ENCODE results near the gene ANKS1B. TPM values are rescaled to one million over a fixed set of nuclear protein-coding genes. Genes with fewer than 3 reads are reported as not detected.

Gene ANKS1B
- total and polyA plus RNA-seq, 2 of the 4 experiments (the other 2 are of a cell fraction) = 0.17 to 0.18 TPM

DNA sequence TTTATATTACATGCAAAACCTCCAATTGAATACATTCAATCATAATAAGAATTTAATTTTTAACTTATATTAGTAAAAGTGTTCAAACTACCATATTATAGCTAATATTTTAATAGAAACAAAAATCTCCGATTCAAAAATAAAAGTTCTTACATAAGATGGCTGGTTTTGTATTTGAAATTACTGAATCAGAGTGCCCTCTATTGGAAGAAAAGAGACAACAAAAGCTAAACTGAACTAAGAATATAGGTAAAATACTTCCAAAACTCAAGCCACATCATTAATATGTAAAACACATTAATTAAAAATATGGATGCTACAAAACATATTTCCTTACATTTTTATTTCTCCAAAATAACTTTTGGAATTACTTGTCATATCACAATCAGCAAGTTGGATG is 216.9 kb downstream of the ANKS1B start:
- Histone ChIP-seq H3K36me3 (ENCODE audit: control insufficient read depth, insufficient read depth, low read length) (no peaks in the 10 kb centered on the region), H2AK9ac (replicated peaks; ENCODE audit: low read depth, low read length, poor library complexity) (no peak overlapping the region), H4K5ac (ENCODE audit: low read depth, low read length) (no peak overlapping the region), H3K27me3 (ENCODE audit: control insufficient read depth, insufficient read depth, low read length) (no peaks in the 10 kb centered on the region), H3K4me3 (ENCODE audit: insufficient read depth, low read depth, low read length) (no peak overlapping the region), H4K91ac (ENCODE audit: insufficient read depth, low read depth, low read length) (no peak overlapping the region), H3K4ac (ENCODE audit: low read depth, low read length) (no peak overlapping the region), H4K8ac (ENCODE audit: low read depth in 2 of 2, low read length in 2 of 2) (no peak overlapping the region), H3K23ac (ENCODE audit: low read depth, low read length) (no peak overlapping the region), H3K9ac (ENCODE audit: low read depth, low read length) (no peak overlapping the region), H4K20me1 (ENCODE audit: insufficient read depth, low read length) (no peaks in the 10 kb centered on the region), H3K4me2 (ENCODE audit: low read depth, low read length) (no peak overlapping the region), H3K14ac (replicated peaks; ENCODE audit: low read depth, low read length) (no peak overlapping the region), H3K56ac (ENCODE audit: extremely low read depth, insufficient read depth, low read length) (no peak overlapping the region), H3K27ac (ENCODE audit: insufficient read depth, low read length) (no peak overlapping the region), H2AK5ac (ENCODE audit: low read depth, low read length) (no peak overlapping the region), H2BK20ac (ENCODE audit: low read depth, low read length) (no peak overlapping the region), H2BK120ac (ENCODE audit: low read depth, low read length) (no peak overlapping the region), H3K18ac (ENCODE audit: low read depth, low read length) (no peak overlapping the region), H3K79me1 (ENCODE audit: low read depth in 1 of 2, low read length in 2 of 2) (no peaks in the 10 kb centered on the region), H2BK15ac (ENCODE audit: low read depth, low read length) (no peak overlapping the region), H3K9me3 (ENCODE audit: control insufficient read depth, insufficient read depth, low read length) (no peaks in the 10 kb centered on the region), H3K9me1 (ENCODE audit: insufficient read depth, low read length) (no peaks in the 10 kb centered on the region), H3K4me1 (ENCODE audit: control insufficient read depth, insufficient read depth, low read length) (no peaks in the 10 kb centered on the region), H2AFZ (replicated peaks; ENCODE audit: low read length, poor library complexity) (no peak overlapping the region), H2BK5ac (ENCODE audit: low read depth, low read length, poor library complexity, severe bottlenecking) (no peak overlapping the region)
- in situ Hi-C loops (cut with MboI; ENCODE audit: low sequenced_read_pairs) (loop anchor here (10.0 kb wide), 1 partner anchor 723 kb away; no protein-coding TSS in a partner anchor), dilution Hi-C loops (cut with HindIII; ENCODE audit: low sequenced_read_pairs, unreplicated experiment) (no loop called here), intact Hi-C loops (cut with micrococcal nuclease) (loop anchor here (1.0 kb wide), 1 partner anchor 725 kb away; no protein-coding TSS in a partner anchor)
- TF ChIP-seq POLR2A (IDR thresholded peaks at IDR 0.05; ENCODE audit: low read depth, low read length) (no peak), RCOR1 (IDR thresholded peaks at IDR 0.05; ENCODE audit: insufficient replicate concordance, low read length) (no peak), MXI1 (IDR thresholded peaks at IDR 0.05; ENCODE audit: borderline replicate concordance, low read depth, low read length) (no peak), FOS (IDR thresholded peaks at IDR 0.05; ENCODE audit: low read depth, low read length) (no peak), SMC3 (IDR thresholded peaks at IDR 0.05; ENCODE audit: low read depth, low read length) (peak; percentile 27; the same call in 1 of the 2 replicates), NFE2L2 (IDR thresholded peaks at IDR 0.05; ENCODE audit: low read depth, low read length) (no peak), RFX5 (IDR thresholded peaks at IDR 0.05; ENCODE audit: low read depth, low read length) (no peak), CTCF (conservative IDR thresholded peaks at IDR 0.05; ENCODE audit: low read depth, low read length) (peak; percentile 51), BHLHE40 (IDR thresholded peaks at IDR 0.05; ENCODE audit: low read depth, low read length) (no peak), MAZ (IDR thresholded peaks at IDR 0.05; ENCODE audit: borderline replicate concordance, low read depth, low read length) (no peak)
- WGBS, 2 experiments (ENCODE audit: extremely low coverage in 2 of 2, insufficient read length in 1 of 2) = no CpG with 5 or more reads among the region's 1 CpG
- no TSS peak for BruUV-seq (replicated peaks)
- CTCF ChIA-PET = interaction anchor here (0.6 to 1.2 kb wide), 9 partner anchors 9 to 724 kb away, joined by 3 to 11 read pairs (median 3); no protein-coding TSS in a partner anchor
- ATAC-seq (ENCODE audit: low read depth) = no peak
- peak; percentile 11 for DNase-seq
- POLR2A ChIA-PET (ENCODE audit: unreplicated experiment) = no interaction called here

All from IMR-90 (cell line).